NCI-H1092 (cell line): ENCODE results near the gene ZNF808.
"Not testable (repeated sequence)": the region's sequence is repeated elsewhere in the genome, so short reads cannot be mapped to it uniquely, and the experiment has no call there.

ENCODE experiments used
- DNase-seq: peaks from one replicate; lab custom pipeline; 2025; lab: John Stamatoyannopoulos, UW

Gene ZNF808

DNA sequence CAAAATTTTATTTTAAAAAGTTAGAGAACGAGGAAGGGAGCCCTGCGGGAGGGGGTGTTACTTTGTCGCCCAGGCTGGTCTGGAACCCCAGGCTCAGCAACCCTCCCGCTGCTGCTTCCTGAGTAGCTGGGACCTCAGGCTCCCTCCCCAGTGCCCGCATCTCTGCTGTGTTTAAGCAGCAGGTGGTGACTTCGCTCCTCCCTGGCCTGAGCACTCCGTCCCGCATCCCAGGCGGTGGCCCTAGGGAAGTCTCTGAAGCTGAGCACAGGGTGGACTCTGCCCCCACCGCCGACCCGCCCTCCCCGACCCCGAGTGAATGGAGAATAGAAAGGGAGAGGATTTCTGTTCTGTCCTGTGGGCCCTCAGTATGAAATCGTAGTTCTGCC is 73.2 kb downstream of the ZNF808 start:
- no peak for DNase-seq

DNA sequence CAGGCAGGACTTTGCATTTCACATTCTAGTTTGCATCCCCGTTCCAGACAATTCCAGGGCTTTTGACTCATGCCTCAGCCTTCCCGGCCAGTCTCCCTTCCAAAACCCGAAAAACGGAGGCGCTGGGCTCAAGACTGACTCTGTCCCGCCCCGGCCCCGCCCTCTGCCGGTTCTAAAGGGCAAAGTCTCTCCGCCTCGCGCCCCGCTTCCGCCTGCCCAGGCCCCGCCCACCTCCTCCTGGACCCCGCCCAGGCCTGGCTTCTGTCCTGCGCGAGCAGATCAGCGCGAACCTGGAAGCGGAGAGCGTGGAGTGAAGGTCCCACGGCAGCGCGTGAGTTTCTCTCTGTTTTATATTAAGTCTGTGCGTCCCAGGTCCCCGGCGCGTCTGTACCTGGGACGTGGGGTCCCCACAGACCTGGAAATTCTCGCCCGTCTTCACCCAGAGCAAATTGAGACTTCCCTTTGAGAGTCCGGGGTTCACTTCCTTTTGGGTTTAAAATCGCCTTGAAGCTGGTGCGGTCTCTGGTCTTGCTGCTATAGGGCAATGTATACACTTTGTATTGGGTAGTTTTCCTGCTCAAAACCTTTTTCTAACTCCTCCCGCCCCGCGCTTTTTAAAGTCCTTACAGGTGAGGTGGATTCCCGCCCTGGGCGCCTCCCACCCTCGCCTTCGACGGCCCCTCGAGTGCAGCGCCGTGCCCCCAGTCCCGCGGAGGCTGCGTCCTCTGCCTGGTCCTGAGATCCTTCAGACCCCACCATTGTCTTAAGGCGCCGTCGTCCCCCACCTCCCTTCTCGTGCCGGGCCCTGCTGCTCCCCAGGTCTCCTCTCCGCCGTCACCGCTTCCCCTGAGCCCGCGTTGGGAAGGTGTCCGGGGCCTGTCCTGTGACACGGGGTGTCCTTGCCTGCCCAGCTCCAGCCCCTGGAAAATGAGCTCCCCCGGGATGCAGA is 73.8 kb downstream of the ZNF808 start:
- DNase-seq, result peak; percentile 59

DNA sequence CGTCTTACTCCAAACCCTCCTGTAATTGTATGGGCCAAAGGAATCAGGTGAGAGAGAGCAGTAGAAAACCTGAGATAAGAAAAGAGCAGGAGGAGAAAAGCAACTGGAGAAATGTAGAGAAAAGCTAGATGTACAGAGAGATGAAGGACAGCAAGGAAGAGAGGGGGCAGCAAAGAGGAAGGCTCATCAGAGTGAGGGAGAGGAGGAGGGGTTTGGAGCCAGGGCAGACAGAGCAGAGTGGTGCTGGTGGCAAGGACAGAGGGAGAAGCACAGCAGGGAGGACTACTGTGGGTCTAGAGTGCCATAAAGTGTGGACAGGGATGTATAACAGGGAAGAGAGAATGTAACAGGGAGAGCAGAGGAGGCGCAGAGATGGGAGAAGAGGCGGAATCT is 74.5 kb downstream of the ZNF808 start:
- DNase-seq, result not testable (repeated sequence)

DNA sequence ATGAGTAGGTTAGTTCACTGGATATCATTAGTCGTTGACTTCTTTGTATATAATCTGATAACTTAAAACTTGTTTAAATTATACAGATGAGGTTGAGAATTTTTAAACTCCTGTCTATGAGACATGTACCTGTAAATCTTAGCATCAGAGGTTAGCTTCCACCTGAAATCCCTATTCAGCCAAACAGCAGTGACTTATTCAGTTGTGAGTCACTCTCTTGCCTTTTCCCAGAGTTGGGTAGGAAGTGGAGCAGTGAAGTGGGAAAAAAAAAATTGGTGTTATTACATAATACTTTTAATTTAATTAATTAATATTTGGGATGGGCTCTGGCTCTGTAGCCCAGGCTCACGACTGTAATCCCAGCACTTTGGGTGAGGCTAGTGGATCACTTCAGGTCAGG is 75.5 kb downstream of the ZNF808 start:
- DNase-seq, result no peak

DNA sequence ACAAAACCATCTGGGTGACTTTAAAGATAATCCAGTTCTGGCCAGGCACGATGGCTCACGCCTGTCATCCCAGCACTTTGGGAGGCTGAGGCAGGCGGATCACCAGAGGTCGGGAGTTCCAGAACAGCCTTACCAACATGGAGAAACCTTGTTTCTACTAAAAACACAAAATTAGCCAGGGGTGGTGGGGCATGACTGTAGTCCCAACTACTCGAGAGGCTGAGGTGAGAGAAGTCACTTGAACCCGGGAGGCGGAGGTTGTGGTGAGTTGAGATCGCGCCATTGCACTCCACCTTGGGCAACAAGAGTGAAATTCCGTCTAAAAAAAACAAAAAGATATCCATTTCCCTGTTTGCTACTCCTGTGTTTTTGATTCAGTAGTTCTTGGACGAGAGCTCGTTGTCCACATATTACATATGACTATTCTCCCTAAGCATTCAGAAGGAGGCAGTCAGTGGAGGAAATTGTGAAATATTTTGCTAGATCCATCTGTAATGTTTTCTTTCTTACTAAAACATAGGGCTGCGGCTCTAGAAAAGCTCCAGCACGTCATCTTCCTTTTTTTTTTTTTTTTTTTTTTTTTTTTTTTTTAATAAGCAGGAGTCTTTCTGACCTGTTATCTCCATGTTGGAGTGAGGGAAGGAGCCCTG is 76.2 kb downstream of the ZNF808 start:
- no peak for DNase-seq
